UCSD-AML1 (cell line): ENCODE results near the gene MACC1.
"Not testable (repeated sequence)": the region's sequence is repeated elsewhere in the genome, so short reads cannot be mapped to it uniquely, and the experiment has no call there.

Source experiments
- DNase-seq: peaks from one replicate; lab custom pipeline; 2025; ENCODE audit not compliant: unreplicated experiment; lab: John Stamatoyannopoulos, UW

MACC1 gene

DNA sequence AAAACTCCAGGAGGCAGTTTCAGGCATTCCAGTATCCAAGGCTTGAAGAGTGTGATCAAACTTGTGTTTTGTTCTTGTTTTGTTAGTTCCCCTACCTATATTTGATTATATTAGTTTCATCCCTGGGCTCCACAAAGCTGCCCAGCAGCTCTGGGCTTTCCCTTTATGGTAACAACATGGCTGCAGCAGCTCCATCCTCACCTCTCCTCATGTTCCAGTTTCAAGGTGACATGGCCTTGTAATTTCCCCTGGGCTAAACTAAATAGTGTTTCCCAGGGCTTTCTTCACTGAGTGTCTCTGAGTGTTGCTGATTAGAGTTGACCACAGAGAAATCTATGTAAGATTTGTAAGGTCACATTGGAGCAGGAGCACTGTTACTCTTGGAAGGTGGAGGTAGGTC is 83.4 kb downstream of the MACC1 start:
- DNase-seq: no peak

DNA sequence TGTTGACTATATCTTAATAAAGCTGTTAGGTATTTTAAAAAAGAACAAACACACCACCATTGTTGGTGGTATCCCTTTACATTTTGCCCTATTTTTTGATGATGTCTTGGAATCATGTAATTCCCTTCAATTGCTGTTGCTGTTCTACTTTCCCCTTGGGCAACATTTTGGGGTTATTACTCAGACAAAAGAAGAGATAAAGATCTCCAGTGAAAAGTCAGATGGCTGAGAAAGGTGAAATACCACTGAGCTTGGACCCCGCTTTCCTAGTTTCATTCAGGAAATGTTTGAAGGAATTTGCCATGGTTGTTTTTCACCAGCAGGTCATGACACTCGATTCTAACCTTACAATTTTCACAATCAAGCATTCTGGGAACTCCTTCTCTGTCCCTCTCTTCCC is 84.6 kb downstream of the MACC1 start:
- DNase-seq: no peak

DNA sequence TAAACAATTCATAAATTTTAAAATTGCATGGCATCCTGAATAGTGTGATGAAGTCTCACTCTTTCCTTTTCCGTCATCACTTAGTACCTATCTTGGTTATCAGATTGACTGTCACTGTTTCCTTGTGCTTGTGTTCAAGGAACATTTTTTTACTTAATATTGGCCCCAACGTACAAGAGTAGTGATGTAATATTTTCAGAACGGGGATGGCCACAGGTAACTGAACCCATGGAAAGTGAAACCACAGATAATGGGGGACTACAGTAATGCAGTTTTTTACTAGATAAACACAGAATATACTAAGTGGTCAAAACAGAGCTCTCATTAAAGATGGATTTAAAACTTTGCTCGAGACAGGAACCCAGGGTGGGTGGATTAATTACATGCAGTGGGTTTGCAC is 85.4 kb downstream of the MACC1 start:
- DNase-seq: no peak

DNA sequence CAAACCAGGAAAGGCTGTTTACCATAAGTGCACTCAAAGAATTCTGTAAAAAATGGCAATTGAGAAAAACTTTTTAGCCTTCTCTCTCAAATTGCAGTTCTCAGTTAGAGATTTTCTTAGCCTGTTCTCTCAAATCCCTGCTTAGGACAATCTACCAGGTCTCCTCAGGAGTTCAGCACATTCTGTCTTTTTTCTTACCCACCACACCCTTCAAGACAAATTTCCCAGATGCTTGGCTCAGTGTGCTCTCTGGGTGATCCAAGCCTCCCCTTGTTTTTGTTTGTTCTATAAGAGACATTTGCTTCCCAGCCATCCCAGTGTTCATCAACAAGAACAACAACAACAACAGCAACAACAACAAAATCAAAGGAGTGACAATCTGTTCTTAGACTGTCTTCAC is 87.3 kb downstream of the MACC1 start:
- DNase-seq: no peak

DNA sequence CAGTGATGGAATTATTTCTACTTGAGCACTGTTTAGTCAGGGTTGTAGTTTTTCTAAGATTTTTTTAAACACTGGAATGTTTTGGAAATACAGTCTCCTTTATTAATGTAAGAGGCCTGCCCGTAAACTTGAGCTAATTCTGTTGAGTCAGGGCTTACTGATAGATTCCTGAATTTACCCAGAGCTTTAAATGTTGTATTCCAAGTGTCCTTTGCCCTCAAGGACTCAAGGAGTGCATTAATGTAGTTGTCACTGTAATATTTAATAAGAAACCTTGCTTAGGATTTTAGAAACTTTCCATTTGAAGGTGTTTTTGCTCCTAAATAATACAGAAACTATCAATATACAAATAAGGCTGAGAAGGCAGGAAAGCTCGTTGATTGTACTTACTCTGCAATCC is 89.2 kb downstream of the MACC1 start:
- no peak for DNase-seq

DNA sequence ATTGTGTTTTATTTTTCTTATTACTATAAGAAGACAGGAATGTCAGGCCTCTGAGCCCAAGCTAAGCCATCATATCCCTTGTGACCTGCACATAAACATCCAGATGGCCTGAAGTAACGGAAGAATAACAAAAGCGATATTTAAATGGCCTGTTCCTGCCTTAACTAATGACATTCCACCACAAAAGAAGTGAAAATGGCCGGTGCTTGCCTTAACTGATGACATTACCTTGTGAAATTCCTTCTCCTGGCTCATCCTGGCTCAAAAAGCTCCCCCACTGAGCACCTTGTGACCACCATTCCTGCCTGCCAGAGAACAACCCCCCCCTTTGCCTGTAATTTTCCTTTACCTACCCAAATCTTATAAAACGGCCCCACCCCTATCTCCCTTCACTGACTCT is 91.1 kb downstream of the MACC1 start:
- DNase-seq: not testable (repeated sequence)

DNA sequence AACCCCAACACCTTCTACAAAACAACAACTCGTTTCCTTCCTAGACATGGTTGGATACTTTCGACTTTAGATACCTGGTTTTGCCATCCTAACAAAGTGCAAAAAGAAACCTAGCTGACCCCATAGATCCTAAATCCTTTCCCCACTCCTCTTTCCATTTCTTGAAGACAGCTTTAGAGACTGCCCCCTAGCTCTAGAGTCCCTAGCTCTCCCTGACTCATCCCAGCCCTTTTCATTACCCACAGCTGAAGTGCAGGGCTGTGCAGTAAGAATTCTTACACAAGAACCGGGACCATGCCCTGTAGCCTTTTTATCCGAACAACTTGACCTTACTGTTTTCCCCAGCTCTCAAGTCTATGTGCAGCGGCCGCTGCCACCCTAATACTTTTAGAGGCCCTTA is 93.1 kb downstream of the MACC1 start:
- DNase-seq: not testable (repeated sequence)

DNA sequence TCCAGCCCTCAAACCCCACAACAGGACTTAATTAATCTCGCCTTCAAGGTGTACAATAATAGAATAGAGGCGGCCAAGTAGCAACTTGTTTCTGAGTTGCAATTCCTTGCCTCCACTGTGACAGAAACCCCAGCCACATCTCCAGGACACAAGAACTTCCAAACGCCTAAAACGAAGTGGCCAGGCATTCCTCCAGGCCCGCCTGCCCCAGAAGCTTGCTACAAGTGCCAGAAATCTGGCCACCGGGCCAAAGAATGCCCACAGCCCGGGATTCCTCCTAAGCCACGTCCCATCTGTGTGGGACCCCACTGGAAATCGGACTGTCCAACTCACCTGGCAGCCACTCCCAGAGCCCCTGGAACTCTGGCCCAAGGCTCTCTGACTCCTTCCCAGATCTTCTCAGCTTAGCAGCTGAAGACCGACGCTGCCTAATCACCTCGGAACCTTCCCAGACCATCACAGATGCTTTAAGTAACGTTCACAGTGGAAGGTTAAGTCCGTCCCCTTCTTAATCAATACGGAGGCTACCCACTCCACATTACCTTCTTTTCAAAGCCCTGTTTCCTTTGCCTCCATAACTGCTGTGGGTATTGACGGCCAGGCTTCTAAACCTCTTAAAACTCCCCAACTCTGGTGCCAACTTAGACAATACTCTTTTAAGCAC is 94.4 kb downstream of the MACC1 start:
- not testable (repeated sequence) for DNase-seq

DNA sequence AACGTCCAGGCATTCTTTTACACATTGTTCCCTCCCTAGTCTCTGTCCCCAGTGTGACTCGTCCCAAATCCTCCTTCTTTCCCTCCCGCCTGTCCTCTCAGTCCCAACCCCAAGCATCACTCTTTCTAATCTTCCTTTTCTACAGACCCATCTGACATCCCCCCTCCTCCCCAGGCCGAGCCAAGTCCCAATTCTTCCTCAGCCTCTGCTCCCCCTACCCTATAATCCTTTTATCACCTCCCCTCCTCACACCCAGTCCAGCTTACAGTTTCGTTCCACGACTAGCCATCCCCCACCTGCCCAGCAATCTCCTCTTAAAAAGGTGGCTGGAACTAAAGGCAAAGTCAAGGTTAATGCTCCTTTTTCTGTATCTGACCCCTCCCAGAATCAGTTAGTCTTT is 95.1 kb downstream of the MACC1 start:
- no peak for DNase-seq

DNA sequence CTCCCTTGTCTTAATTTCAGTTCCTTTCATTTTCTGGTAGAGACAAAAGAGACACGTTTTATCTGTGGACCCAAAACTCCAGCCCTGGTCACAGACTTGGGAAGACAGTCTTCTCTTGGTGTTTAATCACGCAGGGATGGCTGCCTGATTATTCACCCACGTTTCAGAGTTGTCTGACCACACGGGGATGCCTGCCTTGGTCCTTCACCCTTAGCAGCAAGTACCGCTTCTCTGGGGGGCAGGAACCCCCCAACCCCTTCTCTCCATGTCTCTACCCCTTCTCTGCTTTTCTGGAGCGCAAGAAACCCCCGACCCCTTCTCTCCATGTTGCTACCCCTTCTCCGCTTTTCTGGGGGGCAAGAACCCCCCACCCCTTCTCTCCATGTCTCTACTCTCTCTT is 95.8 kb downstream of the MACC1 start:
- no peak for DNase-seq

DNA sequence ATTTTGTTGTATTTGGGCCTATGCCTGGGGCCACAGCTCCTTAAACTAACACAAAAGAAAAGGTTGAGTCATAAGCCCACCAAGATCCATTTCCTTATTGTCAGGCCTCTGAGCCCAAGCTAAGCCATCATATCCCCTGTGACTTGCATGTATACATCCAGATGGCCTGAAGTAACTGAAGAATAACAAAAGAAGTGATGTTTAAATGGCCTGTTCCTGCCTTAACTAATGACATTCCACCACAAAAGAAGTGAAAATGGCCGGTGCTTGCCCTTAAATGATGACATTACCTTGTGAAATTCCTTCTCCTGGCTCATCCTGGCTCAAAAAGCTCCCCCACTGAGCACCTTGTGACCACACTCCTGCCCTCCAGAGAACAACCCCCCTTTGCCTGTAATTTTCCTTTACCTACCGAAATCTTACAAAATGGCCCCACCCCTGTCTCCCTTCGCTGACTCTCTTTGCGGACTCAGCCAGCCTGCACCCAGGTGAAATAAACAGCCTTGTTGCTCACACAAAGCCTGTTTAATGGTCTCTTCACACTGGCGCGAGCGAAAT is 96.5 kb downstream of the MACC1 start:
- not testable (repeated sequence) for DNase-seq

DNA sequence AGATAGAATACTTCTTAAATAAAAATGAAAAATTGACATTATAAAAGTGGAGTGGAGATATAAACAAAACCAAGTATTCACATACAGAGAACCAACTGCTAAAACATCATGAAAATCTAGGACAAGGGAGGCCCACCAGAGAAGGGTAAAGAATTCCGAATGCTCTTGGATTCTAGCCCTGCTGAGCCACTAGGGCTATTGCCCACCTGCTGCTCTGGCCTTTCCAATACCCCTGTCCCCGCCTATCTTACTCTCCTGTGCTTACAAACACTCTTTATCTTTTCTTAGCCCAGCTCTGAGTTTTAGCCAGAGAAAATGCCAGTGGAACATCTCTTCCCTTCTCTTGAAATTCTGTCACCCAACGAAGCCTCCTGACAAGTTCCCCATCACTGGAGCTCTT is 100.3 kb downstream of the MACC1 start:
- no peak for DNase-seq

DNA sequence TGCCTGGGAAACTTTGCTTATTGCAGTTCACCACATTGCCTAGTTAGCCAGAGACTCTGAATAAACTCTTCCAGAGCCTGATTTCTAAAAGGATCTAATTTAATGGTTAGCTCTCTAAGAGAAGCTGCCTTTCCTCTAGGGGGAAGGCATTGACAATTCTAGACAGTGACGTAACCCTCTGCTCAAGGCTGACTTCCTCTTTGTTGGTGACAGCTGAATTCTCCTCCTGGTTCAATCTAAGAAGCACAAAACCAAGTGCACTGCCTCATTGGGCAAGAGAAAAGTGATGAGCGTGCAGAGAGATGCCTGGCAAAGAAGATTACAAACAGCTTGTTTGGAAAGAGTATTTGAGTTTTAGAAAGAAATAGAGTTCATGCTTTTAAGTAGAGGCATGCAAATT is 102.7 kb downstream of the MACC1 start:
- peak; percentile 7 for DNase-seq

DNA sequence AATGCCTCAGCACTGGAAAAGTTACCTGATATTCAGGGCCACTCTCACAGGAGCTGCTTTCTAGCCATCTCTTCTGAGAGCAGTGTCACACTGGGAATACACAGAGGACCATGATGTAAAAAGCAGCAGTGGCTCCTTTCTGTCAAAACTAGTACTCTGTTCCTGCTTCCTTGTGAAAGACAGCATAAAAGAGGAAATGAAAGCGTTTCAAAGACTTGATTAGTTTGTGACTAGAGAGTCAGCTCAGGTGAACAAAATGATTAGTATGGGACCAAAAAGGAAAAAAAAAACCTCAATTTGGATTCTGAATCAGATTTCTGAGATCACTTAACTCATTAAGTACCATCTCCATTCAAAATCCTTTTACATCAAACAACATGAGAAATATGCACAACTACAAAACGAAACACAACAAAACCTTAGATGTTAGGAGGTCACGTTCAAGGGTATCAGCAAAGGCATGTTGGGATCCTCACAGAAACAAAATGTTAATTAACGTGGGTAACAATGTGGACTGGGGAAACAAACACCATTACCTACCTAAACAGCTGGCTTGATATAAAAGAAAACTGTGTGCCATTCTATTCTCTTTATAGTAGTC is 103.7 kb downstream of the MACC1 start:
- DNase-seq: no peak

DNA sequence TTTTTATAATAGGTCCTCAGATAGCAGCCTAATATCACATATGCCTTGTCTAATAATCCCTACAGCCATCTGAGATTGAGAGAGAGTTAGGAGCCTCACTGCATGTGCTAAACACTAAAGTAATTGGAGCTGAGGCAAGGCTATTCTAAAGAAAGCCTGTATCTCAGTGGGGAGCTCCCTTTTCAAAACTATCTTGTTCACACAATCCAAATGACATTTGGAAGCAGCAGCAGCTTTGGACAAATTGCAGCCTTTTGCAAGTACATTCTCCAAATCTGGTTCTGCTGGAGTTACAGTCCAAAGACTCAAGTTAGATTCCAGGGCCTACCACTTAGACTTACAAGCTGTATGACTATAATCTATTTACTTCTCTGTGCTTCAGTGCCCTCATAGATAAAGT is 104.5 kb downstream of the MACC1 start:
- no peak for DNase-seq

DNA sequence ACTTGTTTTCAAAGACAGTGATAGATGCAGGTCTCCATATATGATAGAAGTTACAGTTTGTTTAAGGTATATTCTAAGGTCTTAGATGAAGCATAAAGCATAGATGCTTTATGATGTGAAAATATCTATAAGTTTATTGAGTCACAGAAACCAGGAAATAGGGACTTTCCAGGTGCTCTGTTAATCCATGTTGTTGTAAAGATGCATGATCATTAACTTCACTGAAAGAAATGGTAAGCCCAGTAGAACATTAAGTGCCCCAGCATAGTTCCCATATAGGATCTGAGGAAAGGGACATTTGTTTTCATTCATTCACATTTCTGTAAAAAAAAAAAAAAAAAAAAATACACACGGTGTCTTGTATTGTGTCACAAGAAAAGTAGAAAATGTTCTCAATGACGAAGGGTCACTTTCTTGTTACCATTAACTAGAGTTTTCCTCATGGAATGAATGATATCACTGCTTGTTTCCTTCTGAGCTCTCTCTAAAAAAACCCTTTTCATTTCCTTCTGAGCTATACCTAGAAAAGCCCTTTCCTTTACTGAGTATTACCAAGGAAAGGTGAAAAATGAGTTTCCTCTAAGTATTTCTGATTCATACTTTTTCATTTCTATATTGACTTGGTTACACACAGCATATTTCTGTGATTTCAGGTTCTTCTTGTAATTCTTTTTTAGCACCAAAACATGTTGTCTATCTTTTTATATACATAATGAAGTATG is 105.2 kb downstream of the MACC1 start:
- no peak for DNase-seq

DNA sequence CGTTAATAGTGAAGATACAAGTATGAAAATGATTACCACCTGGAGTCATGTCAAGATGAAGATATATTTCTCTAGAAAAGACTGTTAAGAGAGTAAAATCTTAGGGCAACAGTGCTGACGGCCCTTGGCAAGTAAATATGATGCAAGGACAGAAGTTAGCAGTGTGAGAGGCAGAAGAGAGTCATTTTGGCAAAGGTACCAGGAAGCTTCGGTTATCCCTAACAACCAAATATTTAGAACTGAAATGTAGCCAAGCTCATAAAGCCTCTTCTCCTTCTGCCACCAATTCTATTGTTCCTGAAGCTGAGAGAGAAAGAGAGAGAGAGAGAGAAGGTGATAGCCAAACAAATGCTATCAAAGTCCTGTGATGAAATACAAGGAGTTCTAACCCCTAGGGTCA is 109.6 kb downstream of the MACC1 start:
- no peak for DNase-seq

DNA sequence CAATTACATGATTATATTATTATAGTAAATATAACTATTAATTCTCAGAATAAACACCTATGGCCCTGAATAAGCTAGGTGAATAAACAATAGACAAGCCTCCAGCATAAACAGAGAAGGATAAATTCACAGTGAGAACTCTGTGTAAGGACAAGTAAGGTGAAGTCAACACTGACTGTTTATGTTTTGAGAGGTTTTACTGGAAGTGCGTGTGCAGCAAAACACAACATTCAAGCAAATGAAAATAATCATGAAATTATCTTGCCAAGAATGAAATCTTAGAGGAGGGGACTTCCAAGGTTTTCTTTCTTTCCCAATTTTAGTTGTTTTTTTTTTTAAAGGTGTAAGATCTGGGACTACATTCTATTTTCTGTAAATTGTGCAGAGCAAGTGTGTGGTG is 112.5 kb downstream of the MACC1 start:
- no peak for DNase-seq

DNA sequence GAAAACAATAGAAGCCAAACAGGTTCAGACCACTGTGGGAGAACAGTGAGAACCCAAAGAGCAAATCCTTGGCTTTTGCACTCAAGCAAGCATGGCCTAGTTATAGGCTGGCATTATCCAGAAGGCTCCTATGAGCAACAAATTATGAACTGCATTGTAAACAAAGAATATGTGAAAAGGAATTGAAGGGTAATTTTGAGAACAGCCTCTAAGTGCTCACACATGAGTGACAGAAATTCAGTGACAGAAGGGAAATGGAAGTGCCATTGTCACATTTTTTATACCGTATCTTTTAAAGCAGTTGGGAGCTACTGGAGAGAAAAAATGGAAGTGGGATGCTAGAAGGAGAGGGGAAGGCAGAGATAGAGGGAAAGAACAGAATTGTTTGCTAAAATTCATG is 114.2 kb downstream of the MACC1 start:
- no peak for DNase-seq

DNA sequence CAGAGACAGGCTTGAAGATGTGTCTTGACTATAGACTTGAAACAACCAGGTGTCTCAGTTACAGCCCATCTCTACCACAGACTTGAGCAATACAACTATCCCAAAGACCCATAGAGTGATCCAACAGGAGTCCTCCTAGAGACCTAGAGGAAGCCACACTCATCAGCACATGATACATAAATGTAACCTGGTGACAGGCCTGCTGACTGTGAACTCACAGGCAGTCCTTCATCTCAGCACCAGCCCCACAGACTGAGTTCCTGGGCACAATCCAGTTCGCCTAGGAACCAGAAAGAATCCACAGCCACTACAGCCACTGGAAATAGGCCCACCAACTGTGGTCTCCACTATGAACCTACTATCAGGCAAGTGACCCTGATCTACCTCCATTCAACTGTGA is 121.3 kb downstream of the MACC1 start:
- no peak for DNase-seq

DNA sequence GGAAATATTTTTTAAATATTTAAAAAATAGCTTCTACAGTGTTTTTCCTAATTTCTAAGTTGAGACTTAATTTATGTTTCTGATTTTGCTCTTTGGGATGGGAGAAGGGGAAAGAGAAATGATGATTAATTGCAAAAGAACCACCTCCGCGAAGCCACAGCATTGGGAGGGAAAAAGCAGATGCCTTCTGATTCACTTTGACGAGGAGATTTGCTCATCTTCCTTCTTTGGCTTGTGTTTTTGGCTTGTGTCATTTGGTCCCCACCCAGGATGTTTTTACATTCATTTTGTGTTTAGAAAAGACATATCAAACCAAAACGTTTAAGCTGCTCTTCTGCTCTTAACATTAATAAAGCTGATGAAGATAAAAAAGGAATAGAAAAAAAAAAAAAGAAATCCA is 121.7 kb downstream of the MACC1 start:
- DNase-seq: no peak

DNA sequence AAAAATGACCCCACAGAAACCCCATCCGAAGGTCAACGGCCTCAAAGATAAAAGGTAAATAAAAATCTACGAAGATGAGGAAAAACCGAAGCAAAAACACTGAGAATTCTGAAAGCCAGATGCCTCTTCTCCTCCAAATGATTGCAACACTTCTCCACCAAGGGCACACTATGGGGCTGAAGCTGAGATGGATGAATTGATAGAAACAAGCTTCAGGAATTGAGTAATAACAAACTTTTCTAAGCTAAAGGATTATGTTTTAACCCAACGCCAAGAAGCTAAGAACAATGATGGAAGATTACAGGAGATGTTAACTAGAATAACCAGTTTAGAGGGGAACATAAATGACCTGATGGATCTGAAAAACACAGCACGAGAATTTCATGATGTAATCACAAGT is 127.8 kb downstream of the MACC1 start:
- DNase-seq: no peak
